ENCODE measurements around the gene ZNF778. TPM values are rescaled to one million over a fixed set of nuclear protein-coding genes. Genes with fewer than 3 reads are reported as not detected.

Gene ZNF778
- total and polyA plus RNA-seq, 10 of the 15 experiments (the other 5 are each of a cell fraction or from before 2014, with no cell fraction given) = 0.20 to 9.7 (median 4.1) TPM

DNA sequence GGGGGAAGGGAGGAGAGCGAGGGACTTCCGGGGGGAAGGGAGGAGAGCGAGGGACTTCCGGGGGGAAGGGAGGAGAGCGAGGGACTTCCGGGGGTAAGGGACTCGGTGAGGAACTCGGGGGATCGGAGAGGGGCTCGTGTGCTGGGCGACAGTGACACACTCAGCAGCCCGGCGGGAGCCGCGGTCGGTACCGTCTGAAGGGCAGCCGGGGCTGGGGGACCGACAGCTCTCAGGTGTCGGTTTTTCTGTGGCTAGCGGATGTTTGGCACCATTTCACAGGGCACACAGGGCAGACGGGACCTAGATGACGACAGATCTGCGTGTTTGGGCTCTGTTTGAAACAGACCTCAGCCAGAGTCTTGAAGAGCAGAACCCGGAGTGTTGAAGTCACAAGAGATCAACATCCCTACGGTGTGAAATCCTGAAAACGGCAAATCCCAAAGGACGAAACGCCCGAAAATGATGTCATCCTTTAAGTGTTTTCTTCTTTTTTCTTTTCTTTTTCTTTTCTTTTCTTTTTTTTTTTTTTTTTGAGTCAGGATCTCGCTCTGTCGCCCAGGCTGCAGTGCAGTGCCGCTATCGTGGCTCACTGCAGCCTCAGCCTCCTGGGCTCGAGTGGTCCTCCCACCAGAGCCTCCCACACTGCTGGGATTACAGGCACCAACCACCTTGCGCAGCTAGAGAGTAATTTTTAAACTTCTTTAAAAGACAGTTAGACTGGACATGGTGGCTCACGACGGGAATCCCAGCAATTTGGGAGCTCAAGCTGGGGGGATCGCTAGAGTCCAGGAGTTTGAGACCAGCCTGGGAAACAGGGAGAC lies 23.9 kb downstream of the ZNF778 start (continued):
- TF ChIP-seq, protein P1, sequence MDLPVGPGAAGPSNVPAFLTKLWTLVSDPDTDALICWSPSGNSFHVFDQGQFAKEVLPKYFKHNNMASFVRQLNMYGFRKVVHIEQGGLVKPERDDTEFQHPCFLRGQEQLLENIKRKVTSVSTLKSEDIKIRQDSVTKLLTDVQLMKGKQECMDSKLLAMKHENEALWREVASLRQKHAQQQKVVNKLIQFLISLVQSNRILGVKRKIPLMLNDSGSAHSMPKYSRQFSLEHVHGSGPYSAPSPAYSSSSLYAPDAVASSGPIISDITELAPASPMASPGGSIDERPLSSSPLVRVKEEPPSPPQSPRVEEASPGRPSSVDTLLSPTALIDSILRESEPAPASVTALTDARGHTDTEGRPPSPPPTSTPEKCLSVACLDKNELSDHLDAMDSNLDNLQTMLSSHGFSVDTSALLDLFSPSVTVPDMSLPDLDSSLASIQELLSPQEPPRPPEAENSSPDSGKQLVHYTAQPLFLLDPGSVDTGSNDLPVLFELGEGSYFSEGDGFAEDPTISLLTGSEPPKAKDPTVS (IDR thresholded peaks at IDR 0.05; ENCODE audit: low read depth, low read length) = no peak
- TF ChIP-seq, protein P2, sequence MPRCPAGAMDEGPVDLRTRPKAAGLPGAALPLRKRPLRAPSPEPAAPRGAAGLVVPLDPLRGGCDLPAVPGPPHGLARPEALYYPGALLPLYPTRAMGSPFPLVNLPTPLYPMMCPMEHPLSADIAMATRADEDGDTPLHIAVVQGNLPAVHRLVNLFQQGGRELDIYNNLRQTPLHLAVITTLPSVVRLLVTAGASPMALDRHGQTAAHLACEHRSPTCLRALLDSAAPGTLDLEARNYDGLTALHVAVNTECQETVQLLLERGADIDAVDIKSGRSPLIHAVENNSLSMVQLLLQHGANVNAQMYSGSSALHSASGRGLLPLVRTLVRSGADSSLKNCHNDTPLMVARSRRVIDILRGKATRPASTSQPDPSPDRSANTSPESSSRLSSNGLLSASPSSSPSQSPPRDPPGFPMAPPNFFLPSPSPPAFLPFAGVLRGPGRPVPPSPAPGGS (IDR thresholded peaks at IDR 0.05; ENCODE audit: borderline replicate concordance, insufficient read depth, low read depth, low read length, poor library complexity, severe bottlenecking) = no peak
- TF ChIP-seq YBX1 (IDR thresholded peaks at IDR 0.05) (no peak), JUND (IDR thresholded peaks at IDR 0.05; ENCODE audit: low read depth, low read length) (no peak), SMARCA5 (IDR thresholded peaks at IDR 0.05) (peak; percentile 3; the same call in 1 of the 2 replicates), PAX5 (IDR thresholded peaks at IDR 0.05; ENCODE audit: borderline replicate concordance, low read depth, low read length) (no peak), KLF5 (IDR thresholded peaks at IDR 0.05; ENCODE audit: partially characterized antibody) (peak; percentile 22), EP300 (IDR thresholded peaks at IDR 0.05; ENCODE audit: borderline replicate concordance in 1 of 2, control insufficient read depth in 1 of 2, low read depth in 2 of 2, low read length in 2 of 2) (no peak), STAT3 (IDR thresholded peaks at IDR 0.05; ENCODE audit: low read depth, low read length) (no peak), FOXM1 (IDR thresholded peaks at IDR 0.05; ENCODE audit: low read depth, low read length) (no peak), SUPT20H (IDR thresholded peaks at IDR 0.05; ENCODE audit: borderline replicate concordance, control insufficient read depth, low read depth, low read length) (no peak)
- TF ChIP-seq, protein P3, sequence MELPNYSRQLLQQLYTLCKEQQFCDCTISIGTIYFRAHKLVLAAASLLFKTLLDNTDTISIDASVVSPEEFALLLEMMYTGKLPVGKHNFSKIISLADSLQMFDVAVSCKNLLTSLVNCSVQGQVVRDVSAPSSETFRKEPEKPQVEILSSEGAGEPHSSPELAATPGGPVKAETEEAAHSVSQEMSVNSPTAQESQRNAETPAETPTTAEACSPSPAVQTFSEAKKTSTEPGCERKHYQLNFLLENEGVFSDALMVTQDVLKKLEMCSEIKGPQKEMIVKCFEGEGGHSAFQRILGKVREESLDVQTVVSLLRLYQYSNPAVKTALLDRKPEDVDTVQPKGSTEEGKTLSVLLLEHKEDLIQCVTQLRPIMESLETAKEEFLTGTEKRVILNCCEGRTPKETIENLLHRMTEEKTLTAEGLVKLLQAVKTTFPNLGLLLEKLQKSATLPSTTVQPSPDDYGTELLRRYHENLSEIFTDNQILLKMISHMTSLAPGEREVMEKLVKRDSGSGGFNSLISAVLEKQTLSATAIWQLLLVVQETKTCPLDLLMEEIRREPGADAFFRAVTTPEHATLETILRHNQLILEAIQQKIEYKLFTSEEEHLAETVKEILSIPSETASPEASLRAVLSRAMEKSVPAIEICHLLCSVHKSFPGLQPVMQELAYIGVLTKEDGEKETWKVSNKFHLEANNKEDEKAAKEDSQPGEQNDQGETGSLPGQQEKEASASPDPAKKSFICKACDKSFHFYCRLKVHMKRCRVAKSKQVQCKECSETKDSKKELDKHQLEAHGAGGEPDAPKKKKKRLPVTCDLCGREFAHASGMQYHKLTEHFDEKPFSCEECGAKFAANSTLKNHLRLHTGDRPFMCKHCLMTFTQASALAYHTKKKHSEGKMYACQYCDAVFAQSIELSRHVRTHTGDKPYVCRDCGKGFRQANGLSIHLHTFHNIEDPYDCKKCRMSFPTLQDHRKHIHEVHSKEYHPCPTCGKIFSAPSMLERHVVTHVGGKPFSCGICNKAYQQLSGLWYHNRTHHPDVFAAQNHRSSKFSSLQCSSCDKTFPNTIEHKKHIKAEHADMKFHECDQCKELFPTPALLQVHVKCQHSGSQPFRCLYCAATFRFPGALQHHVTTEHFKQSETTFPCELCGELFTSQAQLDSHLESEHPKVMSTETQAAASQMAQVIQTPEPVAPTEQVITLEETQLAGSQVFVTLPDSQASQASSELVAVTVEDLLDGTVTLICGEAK (IDR thresholded peaks at IDR 0.05; ENCODE audit: borderline replicate concordance) = peak; percentile 96
- TF ChIP-seq, protein P4, sequence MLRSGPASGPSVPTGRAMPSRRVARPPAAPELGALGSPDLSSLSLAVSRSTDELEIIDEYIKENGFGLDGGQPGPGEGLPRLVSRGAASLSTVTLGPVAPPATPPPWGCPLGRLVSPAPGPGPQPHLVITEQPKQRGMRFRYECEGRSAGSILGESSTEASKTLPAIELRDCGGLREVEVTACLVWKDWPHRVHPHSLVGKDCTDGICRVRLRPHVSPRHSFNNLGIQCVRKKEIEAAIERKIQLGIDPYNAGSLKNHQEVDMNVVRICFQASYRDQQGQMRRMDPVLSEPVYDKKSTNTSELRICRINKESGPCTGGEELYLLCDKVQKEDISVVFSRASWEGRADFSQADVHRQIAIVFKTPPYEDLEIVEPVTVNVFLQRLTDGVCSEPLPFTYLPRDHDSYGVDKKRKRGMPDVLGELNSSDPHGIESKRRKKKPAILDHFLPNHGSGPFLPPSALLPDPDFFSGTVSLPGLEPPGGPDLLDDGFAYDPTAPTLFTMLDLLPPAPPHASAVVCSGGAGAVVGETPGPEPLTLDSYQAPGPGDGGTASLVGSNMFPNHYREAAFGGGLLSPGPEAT (IDR thresholded peaks at IDR 0.05; ENCODE audit: low read depth) = peak; percentile 43; the same call in 1 of the 2 replicates
- TF ChIP-seq, protein P5, sequence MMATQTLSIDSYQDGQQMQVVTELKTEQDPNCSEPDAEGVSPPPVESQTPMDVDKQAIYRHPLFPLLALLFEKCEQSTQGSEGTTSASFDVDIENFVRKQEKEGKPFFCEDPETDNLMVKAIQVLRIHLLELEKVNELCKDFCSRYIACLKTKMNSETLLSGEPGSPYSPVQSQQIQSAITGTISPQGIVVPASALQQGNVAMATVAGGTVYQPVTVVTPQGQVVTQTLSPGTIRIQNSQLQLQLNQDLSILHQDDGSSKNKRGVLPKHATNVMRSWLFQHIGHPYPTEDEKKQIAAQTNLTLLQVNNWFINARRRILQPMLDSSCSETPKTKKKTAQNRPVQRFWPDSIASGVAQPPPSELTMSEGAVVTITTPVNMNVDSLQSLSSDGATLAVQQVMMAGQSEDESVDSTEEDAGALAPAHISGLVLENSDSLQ (IDR thresholded peaks at IDR 0.05) = peak; percentile 52; the same call in 1 of the 2 replicates
- TF ChIP-seq, protein P6, sequence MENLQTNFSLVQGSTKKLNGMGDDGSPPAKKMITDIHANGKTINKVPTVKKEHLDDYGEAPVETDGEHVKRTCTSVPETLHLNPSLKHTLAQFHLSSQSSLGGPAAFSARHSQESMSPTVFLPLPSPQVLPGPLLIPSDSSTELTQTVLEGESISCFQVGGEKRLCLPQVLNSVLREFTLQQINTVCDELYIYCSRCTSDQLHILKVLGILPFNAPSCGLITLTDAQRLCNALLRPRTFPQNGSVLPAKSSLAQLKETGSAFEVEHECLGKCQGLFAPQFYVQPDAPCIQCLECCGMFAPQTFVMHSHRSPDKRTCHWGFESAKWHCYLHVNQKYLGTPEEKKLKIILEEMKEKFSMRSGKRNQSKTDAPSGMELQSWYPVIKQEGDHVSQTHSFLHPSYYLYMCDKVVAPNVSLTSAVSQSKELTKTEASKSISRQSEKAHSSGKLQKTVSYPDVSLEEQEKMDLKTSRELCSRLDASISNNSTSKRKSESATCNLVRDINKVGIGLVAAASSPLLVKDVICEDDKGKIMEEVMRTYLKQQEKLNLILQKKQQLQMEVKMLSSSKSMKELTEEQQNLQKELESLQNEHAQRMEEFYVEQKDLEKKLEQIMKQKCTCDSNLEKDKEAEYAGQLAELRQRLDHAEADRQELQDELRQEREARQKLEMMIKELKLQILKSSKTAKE (IDR thresholded peaks at IDR 0.05; ENCODE audit: low read depth, poor library complexity, severe bottlenecking) = no peak

Data from GM12878 (cell line).